CD4-positive, alpha-beta T cell treated with Interferon gamma for 1 hour (primary cell): ENCODE measurements around the gene ZNF839.
"Not testable (repeated sequence)": the region's sequence is repeated elsewhere in the genome, so short reads cannot be mapped to it uniquely, and the experiment has no call there.

Source experiments
- DNase-seq: peaks from one replicate; pipeline ENCODE4 v3.0.0-alpha.2; 2020

ZNF839 gene

DNA sequence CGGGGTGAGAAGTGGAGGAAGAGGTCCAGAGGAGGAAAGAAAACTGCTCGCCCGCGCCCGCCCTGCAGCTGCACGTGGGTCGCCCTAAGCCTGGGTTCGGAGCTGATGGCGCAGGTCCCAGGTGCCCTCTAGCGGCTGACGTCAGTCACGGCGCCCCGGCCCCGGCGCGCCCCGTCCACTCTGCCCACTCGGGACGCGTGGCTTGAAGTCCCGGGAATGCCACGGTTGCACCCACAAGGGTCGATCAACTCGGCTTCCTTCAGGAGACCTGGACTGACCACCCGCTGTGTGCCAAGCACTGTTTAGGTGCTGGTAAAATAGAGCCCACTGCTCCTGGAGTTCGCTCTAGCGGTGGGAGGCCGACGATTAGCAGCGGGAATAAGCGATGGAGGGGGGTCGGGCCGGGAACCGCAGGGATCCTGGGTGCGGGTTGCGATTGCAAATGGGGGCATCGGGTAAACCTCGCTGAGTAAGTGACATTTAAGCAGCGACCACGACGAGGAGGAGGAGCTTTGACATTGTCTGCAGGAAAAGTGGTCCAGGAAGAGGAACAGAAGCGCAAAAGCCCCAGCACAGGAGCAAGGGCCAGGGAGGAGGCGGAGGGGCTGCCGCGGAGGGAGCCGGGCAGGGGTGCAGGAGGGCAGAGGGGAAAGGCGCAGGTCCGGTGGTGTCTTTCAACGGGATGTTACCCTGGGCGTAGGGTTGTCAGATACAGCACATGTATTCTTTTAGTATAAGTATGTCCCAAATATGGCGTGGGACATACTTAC lies 5.1 kb upstream of the ZNF839 start:
- peak; percentile 78 for DNase-seq

DNA sequence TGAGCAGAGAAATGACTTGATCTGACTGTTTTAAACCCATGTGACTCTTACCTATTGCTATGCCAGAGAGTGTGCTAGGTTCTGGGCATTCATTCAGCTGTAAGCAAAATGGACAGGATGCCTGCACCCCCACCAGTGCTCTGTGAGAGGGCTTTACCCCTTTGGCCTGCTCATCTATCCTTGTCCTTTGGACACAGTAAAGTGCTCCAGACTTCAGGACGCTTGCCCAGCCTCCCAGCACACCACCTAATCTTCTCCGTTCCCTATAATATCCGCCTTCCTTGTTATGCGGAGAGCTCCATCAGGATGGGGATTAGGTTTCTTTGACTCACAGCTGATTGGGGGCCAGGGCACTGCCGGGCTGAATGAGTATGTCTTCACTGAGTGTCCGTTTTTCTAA lies 4.4 kb upstream of the ZNF839 start:
- DNase-seq, result no peak

DNA sequence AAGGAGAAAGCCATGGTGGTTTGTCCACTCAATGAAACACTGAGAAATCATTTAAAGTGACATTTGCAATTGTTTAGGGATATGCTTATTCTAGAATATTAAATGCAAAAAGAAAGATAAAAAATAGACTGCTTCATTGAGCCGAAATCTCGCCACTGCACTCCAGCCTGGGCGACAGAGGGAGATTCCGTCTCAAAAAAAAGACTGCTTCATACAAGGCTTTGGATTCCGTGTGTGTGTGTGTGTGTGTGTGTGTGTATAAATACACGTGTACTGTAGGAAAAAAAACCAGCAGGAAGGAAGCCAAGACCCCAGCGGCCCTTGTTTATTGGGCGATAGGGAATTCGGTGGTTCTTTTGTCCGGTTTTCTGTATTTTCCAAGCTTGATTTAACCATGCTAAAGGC lies 3.2 kb upstream of the ZNF839 start:
- DNase-seq, result peak; percentile 16

DNA sequence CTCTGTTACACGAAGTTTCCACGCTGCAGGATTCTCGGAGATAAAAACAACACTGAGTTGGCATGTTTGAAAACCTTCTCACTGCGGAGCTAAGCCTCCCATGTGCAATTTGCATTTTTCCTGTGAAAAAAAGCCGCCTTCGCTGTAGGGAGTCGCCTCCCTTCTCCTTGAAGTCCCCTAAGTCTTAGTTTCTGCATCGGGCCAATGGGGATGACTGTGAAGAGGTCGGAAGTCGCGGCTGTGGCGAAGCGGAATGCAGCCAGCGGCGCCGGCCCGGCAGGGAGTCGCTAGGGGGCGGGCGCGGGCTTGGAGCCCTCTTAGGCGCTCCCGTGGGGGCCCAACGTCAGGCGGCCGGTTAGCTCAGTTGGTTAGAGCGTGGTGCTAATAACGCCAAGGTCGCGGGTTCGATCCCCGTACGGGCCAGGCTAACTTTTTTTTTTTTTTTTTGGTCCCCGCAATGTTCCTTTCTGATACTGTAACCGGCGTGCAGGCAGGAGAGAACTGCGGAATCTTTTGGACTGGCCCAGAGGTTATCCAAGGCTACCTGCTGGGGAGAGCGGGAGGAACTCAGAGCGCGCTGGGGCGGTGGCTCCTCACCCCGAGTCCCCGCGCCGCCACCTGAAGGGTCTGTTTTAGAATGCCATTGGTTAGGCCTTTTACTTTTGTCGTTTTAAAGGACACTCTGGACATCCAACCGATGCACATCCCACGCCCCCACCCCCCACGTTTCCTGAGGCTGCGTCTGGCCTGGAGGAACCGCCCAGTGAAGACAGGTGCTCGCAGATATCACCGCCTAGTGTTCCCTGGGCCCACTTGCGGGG lies 2.6 kb upstream of the ZNF839 start:
- peak; percentile 91 for DNase-seq

DNA sequence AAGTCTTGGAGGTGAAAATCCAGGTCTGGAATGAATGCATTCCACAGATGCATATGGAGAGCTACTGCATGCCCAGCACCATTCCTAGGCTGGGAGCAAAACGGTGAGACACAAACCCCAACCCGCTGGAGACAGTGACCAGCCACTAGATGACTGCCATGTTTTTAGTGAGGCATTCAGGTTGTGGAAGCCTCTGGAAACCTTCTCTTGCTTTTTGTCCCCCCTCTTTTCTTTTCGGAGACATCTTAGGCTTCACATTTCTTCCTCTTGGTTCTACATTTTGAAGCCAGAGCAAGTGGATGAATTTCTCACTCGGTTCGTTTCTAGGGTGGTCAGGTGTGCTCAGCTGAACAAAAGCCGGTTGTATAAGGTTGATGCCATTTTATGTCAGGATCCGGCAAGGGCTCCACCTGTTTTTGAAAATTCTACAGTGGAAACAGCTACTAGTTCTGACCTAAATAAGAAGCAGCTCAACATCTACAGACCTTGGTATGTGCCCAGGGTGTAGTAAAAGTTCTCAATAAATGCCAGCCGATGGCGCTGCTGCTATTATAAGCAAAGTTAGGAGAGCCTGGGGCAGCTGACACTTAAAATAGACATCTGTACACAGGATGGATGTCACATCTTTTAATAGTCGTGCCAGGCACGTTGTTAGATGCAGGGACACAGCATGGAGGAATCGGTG lies 1.8 kb upstream of the ZNF839 start:
- peak; percentile 24 for DNase-seq

DNA sequence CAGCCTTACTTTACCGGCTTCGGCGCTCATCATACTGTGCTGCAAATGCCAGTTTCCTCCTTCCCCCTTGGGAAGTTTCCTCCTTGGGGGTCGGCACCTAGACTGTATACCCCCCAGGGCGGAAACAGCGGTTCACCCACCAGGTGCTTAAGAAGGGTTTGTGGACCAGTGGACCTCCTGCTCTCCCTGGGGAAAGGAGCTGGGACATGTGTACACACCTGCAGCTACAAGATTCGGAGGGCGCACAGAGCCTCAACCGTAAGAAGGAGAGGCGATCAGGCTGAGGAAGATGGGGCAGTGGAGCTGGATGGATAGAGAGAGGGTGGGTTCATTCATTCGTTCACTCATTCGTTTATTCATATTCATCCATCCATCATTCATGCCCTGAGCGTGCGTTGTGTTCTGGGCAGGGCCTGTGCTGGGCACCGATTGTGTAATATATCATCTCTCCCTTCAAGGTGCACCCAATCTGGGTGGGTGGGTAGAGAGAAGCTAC lies 717 bp upstream of the ZNF839 start:
- DNase-seq, result no peak

DNA sequence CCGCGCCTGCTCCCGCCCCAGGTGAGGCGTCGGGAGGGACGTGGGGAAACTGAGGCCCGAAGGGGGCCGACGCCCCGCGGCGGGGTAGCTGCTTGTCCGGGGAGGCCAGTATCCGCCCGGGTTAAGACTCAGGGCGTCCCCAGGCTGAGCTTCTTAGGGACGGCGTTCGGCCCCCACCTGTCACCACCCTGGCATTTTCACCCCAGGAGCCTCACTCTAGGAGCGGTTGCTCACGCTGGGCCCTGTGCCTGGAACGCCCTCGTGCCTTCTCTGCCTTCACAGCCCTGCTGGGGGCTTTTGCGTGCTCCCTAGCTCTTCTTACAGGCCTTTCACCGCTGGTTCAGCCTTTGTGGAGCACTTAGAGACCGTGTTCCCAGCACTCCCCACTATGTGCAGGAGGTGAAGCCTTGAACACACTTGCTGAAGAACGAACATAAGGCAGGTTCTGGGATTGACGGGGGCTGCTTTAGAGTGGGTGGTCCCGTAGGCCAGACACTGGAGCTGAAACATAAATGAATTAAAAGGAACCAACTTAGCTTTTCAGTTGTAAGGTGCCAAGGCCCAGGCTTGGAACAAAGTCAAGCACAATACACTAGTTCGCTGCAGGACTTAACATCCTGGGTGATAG lies 601 bp downstream of the ZNF839 start:
- DNase-seq, result peak; percentile 44

DNA sequence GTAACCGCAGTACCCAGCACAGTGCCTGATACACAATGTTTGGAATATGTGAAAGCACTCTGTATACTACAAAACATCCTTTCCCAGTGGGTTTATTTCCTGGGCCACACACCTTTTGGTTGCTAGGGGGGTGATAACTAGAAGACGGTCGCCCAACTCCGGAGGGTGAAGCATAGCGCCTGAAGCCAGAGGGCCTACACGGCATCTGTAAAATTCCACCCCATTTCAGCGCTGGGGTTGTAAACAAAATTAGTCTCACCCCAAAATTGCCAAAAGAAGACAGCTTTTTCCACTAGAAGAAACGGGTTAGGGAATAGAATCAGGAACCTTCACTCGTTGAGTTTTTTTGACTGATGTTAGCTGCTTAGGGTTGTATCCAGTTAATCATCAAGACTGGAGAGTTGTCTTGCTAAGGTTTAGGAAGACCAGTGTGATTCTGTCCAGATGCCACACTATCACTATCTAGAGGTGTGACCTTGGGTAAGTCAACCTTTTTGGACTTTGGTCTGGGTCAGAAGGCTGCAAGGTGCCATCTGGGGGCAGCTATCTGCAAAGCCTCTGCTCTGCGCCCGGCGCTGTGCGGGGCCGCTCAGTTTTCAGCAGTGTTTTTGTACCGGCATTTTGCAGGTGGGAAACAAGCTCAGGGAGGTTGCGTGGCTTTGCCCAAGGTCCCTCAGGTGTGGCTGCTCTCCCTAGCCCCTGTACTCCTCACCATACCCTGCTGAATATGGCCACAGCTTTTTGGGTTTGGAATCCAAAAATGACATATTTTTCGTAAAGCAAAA lies 1.3 kb downstream of the ZNF839 start:
- no peak for DNase-seq

DNA sequence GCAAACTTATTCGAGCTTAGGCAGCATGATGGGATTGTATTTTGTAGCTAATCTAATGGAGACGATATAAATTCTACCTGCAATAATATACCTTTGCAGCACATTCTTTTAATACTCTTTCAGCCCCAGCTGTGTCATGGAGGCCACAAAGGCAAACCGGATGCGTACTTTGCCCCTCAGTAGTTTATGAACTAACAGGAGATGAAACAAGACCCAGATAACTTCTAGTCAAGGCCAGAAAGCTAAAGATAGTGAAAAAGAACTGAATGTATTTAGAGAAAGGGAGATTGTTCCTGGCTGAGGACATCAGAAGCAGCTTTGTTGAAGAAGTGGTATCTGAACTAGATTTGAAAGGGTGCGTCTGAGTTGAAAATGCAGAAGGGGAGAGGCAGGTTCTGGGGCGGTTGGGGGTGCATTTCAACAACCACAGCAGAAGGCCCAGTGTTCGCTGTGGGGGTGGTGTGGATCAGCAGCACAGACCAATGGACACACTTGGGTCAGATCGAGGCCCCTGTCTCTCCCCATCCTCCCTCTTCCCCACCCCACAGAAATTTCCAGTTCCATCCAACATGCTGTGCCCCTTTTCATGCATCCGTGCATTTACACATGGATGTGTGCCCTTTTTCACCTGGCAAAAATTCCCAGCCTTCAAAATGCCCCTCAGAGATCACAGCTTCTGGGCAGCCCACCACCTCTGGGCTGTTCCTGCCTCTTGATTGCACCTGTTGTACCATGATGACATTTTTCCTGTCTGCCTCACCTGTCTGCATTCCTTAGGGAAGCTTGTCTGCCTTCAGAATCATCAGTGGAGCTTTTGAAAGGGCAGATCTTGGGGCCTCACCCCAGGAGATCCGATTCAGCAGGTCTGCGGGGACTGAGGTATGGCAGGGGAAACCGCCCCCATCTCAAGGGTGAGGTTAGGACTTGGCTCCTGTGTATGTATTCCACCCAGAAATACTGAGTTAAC lies 2.2 kb downstream of the ZNF839 start:
- no peak for DNase-seq

DNA sequence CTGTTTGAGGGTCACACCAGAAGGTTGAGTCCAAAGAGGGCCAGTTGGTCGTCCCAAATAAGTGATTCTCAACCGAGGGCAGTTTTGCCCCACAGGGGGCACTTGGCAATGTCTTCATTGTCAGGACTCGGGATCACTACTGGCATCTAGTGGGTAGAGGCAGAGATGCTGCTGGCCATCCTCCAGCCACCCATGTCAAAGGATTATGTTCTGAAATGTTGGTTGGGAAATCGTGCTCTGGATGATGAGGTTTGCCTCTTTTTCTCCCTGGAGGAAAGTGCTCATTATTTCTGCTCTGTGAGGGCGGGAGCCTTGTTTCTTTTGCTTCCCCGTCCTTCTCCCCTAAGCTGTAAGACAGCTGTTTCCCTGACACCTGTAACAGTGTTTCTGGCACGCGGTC lies 3.6 kb downstream of the ZNF839 start:
- DNase-seq, result peak; percentile 24

DNA sequence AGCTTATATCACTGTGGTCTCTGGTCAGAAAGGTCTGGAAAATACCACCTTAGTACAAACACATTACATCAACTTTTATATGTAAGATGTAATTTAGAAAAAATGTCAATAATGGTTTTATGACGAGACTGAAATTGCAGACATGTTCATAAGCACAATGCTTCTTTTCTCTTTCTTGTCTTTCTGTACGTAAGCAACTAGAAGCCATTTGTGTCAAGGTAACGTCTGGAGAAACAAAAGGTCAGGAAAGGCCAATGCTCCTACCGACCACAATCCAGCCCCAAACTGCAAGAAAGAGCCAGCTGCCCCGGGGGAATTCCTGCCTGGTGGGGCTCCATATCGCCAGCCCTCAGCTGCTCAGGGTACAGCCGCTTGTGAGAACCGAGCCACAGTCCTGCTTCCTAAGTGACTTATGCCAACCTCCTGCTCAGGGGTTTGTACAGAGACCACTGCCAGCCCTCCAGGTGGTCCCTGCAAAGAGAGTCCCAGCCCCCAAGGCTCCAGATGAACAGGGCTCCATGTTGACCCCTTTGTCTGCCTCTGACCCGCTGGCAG lies 6.3 kb downstream of the ZNF839 start:
- DNase-seq, result no peak

DNA sequence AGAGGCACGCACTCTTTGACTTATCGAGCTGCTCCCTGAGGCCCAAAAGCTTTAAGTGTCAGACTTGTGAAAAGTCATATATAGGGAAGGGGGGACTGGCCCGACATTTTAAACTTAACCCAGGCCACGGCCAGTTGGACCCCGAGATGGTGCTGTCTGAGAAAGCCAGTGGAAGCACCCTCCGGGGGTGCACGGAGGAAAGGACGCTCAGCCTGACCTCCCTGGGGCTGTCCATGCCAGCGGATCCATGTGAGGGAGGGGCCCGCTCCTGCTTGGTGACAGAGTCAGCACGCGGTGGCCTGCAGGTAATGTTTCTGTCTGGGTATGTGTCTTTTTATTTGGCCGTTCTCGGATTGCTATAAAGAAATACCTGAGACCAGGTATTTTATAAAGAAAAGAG lies 7.0 kb downstream of the ZNF839 start:
- no peak for DNase-seq

DNA sequence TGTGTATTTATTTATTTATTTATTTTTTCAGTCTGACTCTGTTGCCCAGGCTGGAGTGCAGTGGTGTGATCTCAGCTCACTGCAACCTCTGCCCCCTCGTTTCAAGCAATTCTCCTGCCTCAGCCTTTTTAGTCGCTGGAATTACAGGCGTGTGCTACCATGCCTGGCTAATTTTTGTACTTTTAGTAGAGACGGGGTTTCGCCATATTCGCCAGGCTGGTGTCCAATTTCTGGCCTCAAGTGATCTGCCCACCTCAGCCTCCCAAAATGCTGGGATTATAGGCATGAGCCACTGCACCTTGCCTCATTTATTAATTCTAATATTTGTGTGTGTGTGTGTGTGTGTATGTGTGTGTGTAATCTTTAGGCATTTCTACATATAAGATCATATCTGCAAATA lies 9.8 kb downstream of the ZNF839 start:
- DNase-seq, result not testable (repeated sequence)

DNA sequence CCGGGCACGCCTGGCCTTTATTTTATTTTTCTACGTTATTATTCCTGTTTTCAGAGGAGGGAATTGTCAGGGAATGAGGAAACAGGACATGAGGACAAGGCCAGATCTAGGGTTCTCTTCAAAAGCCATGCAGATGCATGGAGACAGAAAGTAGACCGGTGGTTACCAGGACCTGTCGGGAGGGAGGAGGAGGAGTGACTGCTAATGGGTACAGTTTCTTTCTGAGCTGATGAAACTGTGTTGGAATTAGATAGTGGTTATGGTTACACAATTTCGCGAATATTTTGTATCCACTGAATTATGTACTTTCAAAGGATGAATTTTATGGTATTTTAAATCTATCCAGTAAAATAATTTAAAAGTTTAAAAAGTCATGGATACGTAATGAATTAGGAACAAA lies 11.3 kb downstream of the ZNF839 start:
- DNase-seq, result no peak

DNA sequence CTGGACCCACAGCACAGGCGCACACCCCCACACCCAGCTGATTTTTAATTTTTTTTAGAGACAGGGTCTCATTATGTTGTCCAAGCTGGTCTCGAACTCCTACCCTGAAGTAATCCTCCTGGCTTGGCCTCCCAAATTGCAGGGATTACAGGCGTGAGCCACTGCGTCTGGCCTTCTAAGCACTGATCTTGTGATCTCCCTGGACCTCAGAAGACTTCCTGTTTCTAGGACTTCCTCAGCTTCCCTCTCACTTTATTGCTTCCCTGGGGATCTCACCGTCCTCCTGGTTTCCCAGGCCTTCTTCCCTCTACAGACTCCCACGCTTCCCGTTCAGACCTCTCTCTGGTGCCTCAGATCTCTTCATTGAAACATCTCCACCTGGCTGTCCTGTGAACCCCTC lies 13.8 kb downstream of the ZNF839 start:
- DNase-seq, result no peak

DNA sequence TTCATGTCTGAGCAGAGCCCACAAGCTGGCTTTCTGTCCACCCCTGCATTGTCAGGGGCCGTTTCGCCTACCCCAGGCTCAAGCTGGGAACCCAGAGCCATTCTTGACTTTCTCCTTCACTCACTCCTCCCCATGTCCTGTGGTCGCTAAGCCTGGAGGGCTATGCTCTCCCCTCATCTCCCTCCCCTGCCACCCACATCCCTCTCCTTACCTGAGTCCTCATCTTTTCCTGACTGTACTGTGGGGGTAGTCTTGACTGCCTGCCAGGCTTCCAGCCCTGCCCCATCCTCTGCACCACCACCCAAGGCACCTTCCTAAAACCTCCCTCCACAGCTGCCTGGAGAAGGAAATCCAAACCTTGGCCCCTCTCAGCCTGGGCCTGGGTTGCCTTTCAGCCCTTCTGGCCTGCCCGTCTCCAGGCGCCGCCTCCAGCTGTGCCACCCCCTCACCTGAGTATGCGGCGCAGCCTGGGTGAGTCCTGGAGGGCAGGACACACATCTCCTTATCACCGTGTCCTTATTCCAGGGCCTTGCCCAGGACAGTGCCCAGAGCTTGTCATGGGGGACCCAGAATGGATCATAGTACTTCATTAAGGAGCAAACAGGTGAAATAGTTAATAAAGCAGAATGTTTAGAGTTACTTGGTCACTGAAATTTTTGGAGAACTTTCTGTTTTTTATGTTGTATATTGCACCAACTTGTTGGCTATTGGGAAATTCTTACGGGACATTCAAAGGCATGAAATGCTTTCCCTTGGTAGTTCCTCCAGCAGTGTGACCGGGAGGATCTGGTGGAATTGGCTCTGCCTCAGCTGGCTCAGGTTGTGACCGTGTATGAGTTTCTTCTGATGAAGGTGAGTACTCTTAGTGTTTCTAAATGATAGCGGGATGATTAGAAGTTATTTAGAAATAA lies 14.5 kb downstream of the ZNF839 start:
- no peak for DNase-seq

DNA sequence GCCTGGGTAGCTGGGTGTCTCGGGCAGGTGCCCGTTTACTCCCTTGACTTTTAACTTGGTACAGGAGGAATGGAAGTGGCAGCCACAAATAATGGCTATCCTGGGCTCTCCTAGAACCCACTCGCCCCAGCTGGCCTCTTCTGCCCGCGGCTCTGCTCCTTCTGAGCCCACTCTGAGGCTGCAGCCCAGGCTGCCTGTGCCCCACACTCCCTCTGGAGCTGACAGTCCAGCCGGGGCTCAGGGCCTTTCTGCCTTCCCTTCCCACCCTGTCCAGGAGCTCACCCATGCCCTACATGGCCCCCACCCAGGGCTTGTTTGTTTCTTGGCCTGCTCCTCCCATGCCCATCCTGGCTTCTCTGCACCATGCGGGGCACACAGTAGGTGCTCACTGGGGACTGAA lies 15.6 kb downstream of the ZNF839 start:
- DNase-seq, result no peak

DNA sequence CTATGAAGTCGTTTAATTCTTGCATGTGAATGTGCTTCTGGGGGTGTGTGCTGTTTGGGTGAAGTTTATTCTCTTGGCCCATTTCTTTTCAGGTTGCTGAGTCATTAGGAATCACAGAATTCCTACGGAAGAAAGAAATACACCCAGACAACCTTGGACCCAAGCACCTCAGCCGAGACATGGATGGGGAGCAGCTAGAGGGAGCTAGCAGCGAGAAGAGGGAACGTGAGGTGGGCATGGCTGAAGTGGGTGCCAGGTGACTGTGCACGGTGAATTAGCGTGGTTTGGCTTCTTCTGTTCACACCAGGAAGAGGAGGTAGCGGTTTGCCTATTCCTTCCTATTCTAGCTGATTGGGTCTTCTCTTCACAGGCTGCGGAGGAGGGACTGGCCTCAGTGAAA lies 19.2 kb downstream of the ZNF839 start:
- DNase-seq, result no peak

DNA sequence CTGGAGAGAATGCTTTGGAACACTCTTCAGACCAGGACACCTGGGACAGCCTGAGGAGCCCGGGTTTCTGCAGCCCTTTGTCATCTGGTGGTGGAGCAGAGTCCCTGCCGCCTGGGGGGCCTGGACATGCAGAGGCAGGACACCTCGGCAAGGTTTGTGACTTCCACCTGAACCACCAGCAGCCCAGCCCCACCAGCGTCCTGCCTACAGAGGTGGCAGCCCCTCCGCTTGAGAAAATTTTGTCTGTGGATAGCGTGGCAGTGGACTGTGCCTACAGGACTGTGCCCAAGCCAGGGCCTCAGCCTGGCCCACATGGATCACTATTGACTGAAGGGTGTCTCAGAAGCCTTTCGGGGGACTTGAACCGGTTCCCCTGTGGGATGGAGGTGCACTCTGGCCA lies 22.0 kb downstream of the ZNF839 start:
- no peak for DNase-seq

DNA sequence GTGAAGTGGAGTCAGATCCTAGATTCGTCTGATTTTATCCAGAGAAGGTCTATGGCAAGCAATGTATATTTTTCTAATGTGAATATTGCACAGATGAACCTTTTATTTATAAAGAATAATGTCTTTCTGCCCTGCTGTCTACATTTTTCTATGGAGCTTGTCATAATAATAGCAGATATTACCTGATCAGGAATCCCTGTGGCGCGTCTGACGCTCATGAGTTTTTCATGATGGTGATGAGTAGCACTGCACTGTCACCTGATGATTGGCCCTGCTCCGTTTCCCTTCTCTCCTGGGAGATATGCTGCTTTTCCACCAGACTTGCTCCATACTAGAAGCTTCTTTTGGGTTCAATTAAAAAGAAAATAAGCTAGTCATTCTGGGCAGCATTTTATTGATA lies 22.7 kb downstream of the ZNF839 start:
- DNase-seq, result no peak
